GM23338 (cell line): ENCODE results near the gene ACBD5. TPM values are rescaled to one million over a fixed set of nuclear protein-coding genes. Genes with fewer than 3 reads are reported as not detected.

Experiments
- ATAC-seq: fragments of 200-7000 bp; cut with Tn5 transposase; 3 replicates; pipeline ENCODE4 v1.9.1; 2020
- DNase-seq: peaks from one replicate; pipeline ENCODE4 v3.0.0-alpha.2; 2015; ENCODE audit warnings: low spot score
- H2AFZ ChIP-seq: fragments of 200-600 bp; sonication (generic); 2 replicates; pipeline ENCODE4 v1.8.0; 2016; ENCODE audit warnings: antibody characterized with exemption, mild to moderate bottlenecking, moderate library complexity
- H3F3A ChIP-seq: fragments of 200-600 bp; sonication (generic); replicated peaks from 2 replicates; pipeline ENCODE4 v1.8.0; 2017; ENCODE audit warnings: antibody characterized with exemption, mixed run types, low read depth
- H3K27ac ChIP-seq: fragments of 200-600 bp; sonication (generic); 2 replicates; pipeline ENCODE4 v1.6.1; 2016; ENCODE audit warnings: low read depth
- H3K27me3 ChIP-seq: fragments of 200-600 bp; sonication (generic); 2 replicates; pipeline ENCODE4 v1.8.0; 2016; ENCODE audit warnings: mild to moderate bottlenecking, mixed run types, moderate library complexity; ENCODE audit not compliant: insufficient read depth
- H3K36me3 ChIP-seq: fragments of 200-600 bp; sonication (generic); 2 replicates; pipeline ENCODE4 v1.8.0; 2016; ENCODE audit warnings: mild to moderate bottlenecking; ENCODE audit not compliant: insufficient read depth
- H3K4me1 ChIP-seq: fragments of 200-600 bp; sonication (generic); 2 replicates; pipeline ENCODE4 v1.8.0; 2016; ENCODE audit warnings: mild to moderate bottlenecking, moderate library complexity; ENCODE audit not compliant: insufficient read depth
- H3K4me2 ChIP-seq: fragments of 200-600 bp; sonication (generic); 2 replicates; pipeline ENCODE4 v1.7.1; 2017; ENCODE audit warnings: mixed run types
- H3K4me3 ChIP-seq: fragments of 200-600 bp; sonication (generic); 2 replicates; pipeline ENCODE4 v1.6.1; 2016; ENCODE audit warnings: mixed run types
- H3K79me2 ChIP-seq: fragments of 200-600 bp; sonication (generic); replicated peaks from 2 replicates; pipeline ENCODE4 v1.8.0; 2017; ENCODE audit warnings: mild to moderate bottlenecking; ENCODE audit not compliant: insufficient read depth
- H3K9me2 ChIP-seq: fragments of 200-600 bp; sonication (generic); 2 replicates; pipeline ENCODE4 v1.8.0; 2017; ENCODE audit not compliant: insufficient read depth
- H4K20me1 ChIP-seq: fragments of 200-600 bp; sonication (generic); replicated peaks from 2 replicates; pipeline ENCODE4 v1.8.0; 2017; ENCODE audit warnings: mild to moderate bottlenecking; ENCODE audit not compliant: insufficient read depth
- H3K27ac Mint-ChIP-seq: 2 replicates; pipeline ENCODE4 v1.8.0; 2020; ENCODE audit warnings: inconsistent platforms, mild to moderate bottlenecking, moderate library complexity, mixed read lengths
- H3K27me3 Mint-ChIP-seq: 3 replicates; pipeline ENCODE4 v1.8.0; 2022; ENCODE audit warnings: low read depth, mild to moderate bottlenecking, moderate library complexity, mixed read lengths, inconsistent platforms; ENCODE audit not compliant: insufficient read depth, poor library complexity
- H3K36me3 Mint-ChIP-seq: 3 replicates; pipeline ENCODE4 v1.8.0; 2021; ENCODE audit warnings: low read depth, mild to moderate bottlenecking, inconsistent platforms, moderate library complexity, mixed read lengths
- H3K4me1 Mint-ChIP-seq: 3 replicates; pipeline ENCODE4 v1.8.0; 2020; ENCODE audit warnings: mild to moderate bottlenecking, inconsistent platforms, mixed read lengths
- H3K4me3 Mint-ChIP-seq: 3 replicates; pipeline ENCODE4 v1.8.0; 2021; ENCODE audit warnings: moderate library complexity, mild to moderate bottlenecking, inconsistent platforms, mixed read lengths
- H3K9me3 Mint-ChIP-seq: 3 replicates; pipeline ENCODE4 v1.8.0; 2020; ENCODE audit warnings: moderate library complexity, mild to moderate bottlenecking, inconsistent platforms, mixed read lengths
- CREB1 ChIP-seq: fragments of 250-450 bp; sonication (Bioruptor Pico); IDR thresholded peaks from 2 replicates; pipeline ENCODE4 v1.5.0; 2020; ENCODE audit warnings: low read depth, mild to moderate bottlenecking, moderate library complexity
- EZH2 ChIP-seq: fragments of 200-600 bp; sonication (generic); IDR thresholded peaks from one replicate; pipeline ENCODE4 v1.8.0; 2017; ENCODE audit warnings: antibody characterized with exemption, mild to moderate bottlenecking, low read depth; ENCODE audit not compliant: unreplicated experiment
- EZH2phosphoT487 ChIP-seq: fragments of 200-600 bp; sonication (generic); IDR thresholded peaks from one replicate; pipeline ENCODE4 v1.8.1; 2018; ENCODE audit warnings: antibody characterized with exemption; ENCODE audit not compliant: unreplicated experiment
- JUNB ChIP-seq: IDR thresholded peaks from one replicate; pipeline ENCODE4 v1.6.1; 2016; ENCODE audit warnings: antibody characterized with exemption; ENCODE audit not compliant: unreplicated experiment
- NANOG ChIP-seq: IDR thresholded peaks from 2 replicates; pipeline ENCODE4 v1.6.1; 2016; ENCODE audit warnings: antibody characterized with exemption, borderline replicate concordance
- POLR2AphosphoS5 ChIP-seq: IDR thresholded peaks from 2 replicates; pipeline ENCODE4 v1.6.1; 2016; ENCODE audit warnings: antibody characterized with exemption, low read depth
- STAT1 ChIP-seq: IDR thresholded peaks from one replicate; pipeline ENCODE4 v1.6.1; 2016; ENCODE audit warnings: antibody characterized with exemption; ENCODE audit not compliant: unreplicated experiment
- ZNF114 ChIP-seq: fragments of 250-450 bp; sonication (Bioruptor Pico); IDR thresholded peaks from 2 replicates; pipeline ENCODE4 v1.5.0; 2020; ENCODE audit warnings: mild to moderate bottlenecking, moderate library complexity
- ZNF331 ChIP-seq: fragments of 250-450 bp; sonication (Bioruptor Pico); IDR thresholded peaks from 2 replicates; pipeline ENCODE4 v1.5.0; 2020; ENCODE audit warnings: low read depth, mild to moderate bottlenecking, moderate library complexity
- polyA plus RNA-seq: library from polyadenylated mRNA; unstranded; fragments of >200 nt; fragmentation: Nextera tagmentation; extraction: Ambion mirVana; gene quantifications from 2 replicates; pipeline ENCODE4 v1.2.1, GENCODE V29; 2016
- total RNA-seq: library from RNA; depleted of rRNA; stranded (reverse); fragments of >200 nt; shearing (Covaris generic); gene quantifications from 2 replicates; pipeline ENCODE4 v1.2.3, GENCODE V29; 2014
- TF ChIP-seq, protein P1 (sequence below): fragments of 250-450 bp; sonication (Bioruptor Pico); IDR thresholded peaks from 2 replicates; pipeline ENCODE4 v1.5.0; 2020; ENCODE audit warnings: mild to moderate bottlenecking, moderate library complexity
- TF ChIP-seq, protein P2 (sequence below): IDR thresholded peaks from one replicate; pipeline ENCODE4 v1.6.1; 2018; ENCODE audit warnings: antibody characterized with exemption; ENCODE audit not compliant: unreplicated experiment
- TF ChIP-seq, protein P3 (sequence below): IDR thresholded peaks from 2 replicates; pipeline ENCODE4 v1.6.1; 2016; ENCODE audit warnings: antibody characterized with exemption
- TF ChIP-seq, protein P4 (sequence below), 2 experiments: fragments of 200-600 bp in 1 of 2; sonication (generic) in 1 of 2; conservative IDR thresholded peaks; 2 replicates each; pipeline versions ENCODE4 v1.5.1 to v1.6.1; 2016 to 2017; ENCODE audit warnings: antibody characterized with exemption in 2 of 2, low read depth in 2 of 2, mild to moderate bottlenecking in 2 of 2, moderate library complexity in 1 of 2

ACBD5 gene
- total and polyA plus RNA-seq, 2 experiments from 2014 or later: 9.8 to 10.1 TPM

DNA sequence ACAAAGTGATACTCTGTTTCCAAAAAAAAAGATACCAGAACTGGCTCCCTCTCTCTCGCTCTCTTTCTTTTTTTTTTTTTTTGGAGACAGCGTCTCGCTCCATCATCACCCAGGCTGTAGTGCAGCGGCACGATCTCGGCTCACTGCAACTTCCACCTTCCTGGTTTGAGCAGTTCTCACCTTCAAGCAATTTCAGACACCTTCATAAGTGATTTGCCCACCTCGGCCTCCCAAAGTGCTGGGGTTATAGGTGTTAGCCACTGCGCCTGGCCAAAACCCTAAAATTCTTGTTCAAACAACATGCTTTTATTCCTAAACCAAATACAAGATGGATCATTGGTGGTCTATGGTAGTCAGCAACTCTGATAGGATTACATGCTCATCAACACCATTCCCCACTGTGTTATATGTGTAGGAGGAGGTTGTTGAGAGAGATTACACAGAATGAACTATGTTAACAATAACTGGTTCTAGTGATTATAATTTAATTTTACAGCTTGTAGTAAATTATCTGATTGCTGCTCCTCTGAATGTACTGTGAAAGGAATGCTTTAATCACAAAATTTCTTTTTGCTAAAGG is 15.5 kb downstream of the ACBD5 start:
- Histone ChIP-seq H3K36me3 (peaks cover 5% of the 10 kb centered on the region; the same call in 1 of the 2 replicates), H3K4me3 (no peak overlapping the region), H3K27me3 (no peaks in the 10 kb centered on the region), H3K4me1 (no peaks in the 10 kb centered on the region), H3F3A (no peaks in the 10 kb centered on the region), H3K27ac (no peak overlapping the region; the same call in 1 of the 2 replicates), H3K79me2 (no peaks in the 10 kb centered on the region), H2AFZ (no peak overlapping the region), H3K9me2 (no peaks in the 10 kb centered on the region), H4K20me1 (peaks cover 3% of the 10 kb centered on the region; the same call in 1 of the 2 replicates), H3K4me2 (no peak overlapping the region)
- TF ChIP-seq EZH2: no peak
- no peak for TF ChIP-seq NANOG
- TF ChIP-seq, protein P1, sequence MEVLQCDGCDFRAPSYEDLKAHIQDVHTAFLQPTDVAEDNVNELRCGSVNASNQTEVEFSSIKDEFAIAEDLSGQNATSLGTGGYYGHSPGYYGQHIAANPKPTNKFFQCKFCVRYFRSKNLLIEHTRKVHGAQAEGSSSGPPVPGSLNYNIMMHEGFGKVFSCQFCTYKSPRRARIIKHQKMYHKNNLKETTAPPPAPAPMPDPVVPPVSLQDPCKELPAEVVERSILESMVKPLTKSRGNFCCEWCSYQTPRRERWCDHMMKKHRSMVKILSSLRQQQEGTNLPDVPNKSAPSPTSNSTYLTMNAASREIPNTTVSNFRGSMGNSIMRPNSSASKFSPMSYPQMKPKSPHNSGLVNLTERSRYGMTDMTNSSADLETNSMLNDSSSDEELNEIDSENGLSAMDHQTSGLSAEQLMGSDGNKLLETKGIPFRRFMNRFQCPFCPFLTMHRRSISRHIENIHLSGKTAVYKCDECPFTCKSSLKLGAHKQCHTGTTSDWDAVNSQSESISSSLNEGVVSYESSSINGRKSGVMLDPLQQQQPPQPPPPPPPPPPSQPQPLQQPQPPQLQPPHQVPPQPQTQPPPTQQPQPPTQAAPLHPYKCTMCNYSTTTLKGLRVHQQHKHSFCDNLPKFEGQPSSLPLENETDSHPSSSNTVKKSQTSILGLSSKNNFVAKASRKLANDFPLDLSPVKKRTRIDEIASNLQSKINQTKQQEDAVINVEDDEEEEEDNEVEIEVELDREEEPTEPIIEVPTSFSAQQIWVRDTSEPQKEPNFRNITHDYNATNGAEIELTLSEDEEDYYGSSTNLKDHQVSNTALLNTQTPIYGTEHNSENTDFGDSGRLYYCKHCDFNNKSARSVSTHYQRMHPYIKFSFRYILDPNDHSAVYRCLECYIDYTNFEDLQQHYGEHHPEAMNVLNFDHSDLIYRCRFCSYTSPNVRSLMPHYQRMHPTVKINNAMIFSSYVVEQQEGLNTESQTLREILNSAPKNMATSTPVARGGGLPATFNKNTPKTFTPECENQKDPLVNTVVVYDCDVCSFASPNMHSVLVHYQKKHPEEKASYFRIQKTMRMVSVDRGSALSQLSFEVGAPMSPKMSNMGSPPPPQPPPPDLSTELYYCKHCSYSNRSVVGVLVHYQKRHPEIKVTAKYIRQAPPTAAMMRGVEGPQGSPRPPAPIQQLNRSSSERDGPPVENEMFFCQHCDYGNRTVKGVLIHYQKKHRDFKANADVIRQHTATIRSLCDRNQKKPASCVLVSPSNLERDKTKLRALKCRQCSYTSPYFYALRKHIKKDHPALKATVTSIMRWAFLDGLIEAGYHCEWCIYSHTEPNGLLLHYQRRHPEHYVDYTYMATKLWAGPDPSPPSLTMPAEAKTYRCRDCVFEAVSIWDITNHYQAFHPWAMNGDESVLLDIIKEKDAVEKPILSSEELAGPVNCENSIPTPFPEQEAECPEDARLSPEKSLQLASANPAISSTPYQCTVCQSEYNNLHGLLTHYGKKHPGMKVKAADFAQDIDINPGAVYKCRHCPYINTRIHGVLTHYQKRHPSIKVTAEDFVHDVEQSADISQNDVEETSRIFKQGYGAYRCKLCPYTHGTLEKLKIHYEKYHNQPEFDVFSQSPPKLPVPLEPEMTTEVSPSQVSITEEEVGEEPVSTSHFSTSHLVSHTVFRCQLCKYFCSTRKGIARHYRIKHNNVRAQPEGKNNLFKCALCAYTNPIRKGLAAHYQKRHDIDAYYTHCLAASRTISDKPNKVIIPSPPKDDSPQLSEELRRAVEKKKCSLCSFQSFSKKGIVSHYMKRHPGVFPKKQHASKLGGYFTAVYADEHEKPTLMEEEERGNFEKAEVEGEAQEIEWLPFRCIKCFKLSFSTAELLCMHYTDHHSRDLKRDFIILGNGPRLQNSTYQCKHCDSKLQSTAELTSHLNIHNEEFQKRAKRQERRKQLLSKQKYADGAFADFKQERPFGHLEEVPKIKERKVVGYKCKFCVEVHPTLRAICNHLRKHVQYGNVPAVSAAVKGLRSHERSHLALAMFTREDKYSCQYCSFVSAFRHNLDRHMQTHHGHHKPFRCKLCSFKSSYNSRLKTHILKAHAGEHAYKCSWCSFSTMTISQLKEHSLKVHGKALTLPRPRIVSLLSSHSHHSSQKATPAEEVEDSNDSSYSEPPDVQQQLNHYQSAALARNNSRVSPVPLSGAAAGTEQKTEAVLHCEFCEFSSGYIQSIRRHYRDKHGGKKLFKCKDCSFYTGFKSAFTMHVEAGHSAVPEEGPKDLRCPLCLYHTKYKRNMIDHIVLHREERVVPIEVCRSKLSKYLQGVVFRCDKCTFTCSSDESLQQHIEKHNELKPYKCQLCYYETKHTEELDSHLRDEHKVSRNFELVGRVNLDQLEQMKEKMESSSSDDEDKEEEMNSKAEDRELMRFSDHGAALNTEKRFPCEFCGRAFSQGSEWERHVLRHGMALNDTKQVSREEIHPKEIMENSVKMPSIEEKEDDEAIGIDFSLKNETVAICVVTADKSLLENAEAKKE (CRISPR knock-in tag): no peak
- no peak for TF ChIP-seq POLR2AphosphoS5
- TF ChIP-seq ZNF114 (CRISPR knock-in tag): no peak
- no peak for TF ChIP-seq CREB1 (CRISPR knock-in tag)
- no peak for TF ChIP-seq ZNF331 (CRISPR knock-in tag)
- TF ChIP-seq EZH2phosphoT487: no peak
- TF ChIP-seq, protein P2, sequence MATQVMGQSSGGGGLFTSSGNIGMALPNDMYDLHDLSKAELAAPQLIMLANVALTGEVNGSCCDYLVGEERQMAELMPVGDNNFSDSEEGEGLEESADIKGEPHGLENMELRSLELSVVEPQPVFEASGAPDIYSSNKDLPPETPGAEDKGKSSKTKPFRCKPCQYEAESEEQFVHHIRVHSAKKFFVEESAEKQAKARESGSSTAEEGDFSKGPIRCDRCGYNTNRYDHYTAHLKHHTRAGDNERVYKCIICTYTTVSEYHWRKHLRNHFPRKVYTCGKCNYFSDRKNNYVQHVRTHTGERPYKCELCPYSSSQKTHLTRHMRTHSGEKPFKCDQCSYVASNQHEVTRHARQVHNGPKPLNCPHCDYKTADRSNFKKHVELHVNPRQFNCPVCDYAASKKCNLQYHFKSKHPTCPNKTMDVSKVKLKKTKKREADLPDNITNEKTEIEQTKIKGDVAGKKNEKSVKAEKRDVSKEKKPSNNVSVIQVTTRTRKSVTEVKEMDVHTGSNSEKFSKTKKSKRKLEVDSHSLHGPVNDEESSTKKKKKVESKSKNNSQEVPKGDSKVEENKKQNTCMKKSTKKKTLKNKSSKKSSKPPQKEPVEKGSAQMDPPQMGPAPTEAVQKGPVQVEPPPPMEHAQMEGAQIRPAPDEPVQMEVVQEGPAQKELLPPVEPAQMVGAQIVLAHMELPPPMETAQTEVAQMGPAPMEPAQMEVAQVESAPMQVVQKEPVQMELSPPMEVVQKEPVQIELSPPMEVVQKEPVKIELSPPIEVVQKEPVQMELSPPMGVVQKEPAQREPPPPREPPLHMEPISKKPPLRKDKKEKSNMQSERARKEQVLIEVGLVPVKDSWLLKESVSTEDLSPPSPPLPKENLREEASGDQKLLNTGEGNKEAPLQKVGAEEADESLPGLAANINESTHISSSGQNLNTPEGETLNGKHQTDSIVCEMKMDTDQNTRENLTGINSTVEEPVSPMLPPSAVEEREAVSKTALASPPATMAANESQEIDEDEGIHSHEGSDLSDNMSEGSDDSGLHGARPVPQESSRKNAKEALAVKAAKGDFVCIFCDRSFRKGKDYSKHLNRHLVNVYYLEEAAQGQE: no peak
- TF ChIP-seq, protein P3, sequence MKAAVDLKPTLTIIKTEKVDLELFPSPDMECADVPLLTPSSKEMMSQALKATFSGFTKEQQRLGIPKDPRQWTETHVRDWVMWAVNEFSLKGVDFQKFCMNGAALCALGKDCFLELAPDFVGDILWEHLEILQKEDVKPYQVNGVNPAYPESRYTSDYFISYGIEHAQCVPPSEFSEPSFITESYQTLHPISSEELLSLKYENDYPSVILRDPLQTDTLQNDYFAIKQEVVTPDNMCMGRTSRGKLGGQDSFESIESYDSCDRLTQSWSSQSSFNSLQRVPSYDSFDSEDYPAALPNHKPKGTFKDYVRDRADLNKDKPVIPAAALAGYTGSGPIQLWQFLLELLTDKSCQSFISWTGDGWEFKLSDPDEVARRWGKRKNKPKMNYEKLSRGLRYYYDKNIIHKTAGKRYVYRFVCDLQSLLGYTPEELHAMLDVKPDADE: no peak
- TF ChIP-seq STAT1: no peak
- TF ChIP-seq JUNB: no peak
- TF ChIP-seq, protein P4, sequence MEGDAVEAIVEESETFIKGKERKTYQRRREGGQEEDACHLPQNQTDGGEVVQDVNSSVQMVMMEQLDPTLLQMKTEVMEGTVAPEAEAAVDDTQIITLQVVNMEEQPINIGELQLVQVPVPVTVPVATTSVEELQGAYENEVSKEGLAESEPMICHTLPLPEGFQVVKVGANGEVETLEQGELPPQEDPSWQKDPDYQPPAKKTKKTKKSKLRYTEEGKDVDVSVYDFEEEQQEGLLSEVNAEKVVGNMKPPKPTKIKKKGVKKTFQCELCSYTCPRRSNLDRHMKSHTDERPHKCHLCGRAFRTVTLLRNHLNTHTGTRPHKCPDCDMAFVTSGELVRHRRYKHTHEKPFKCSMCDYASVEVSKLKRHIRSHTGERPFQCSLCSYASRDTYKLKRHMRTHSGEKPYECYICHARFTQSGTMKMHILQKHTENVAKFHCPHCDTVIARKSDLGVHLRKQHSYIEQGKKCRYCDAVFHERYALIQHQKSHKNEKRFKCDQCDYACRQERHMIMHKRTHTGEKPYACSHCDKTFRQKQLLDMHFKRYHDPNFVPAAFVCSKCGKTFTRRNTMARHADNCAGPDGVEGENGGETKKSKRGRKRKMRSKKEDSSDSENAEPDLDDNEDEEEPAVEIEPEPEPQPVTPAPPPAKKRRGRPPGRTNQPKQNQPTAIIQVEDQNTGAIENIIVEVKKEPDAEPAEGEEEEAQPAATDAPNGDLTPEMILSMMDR (conservative IDR thresholded peaks at IDR 0.05; ENCODE audit: low read depth in 2 of 2): no peak
- Mint-ChIP-seq H3K27ac (no peak overlapping the region), H3K4me3 (no peak overlapping the region), H3K36me3 (peaks cover 6% of the 10 kb centered on the region; the same call in 1 of the 3 replicates), H3K27me3 (no peaks in the 10 kb centered on the region), H3K9me3 (no peaks in the 10 kb centered on the region), H3K4me1 (no peaks in the 10 kb centered on the region)
- DNase-seq: no peak
- ATAC-seq: no peak
